Liver (tissue), 9 donors: ENCODE data around the gene TGM3. TPM values are rescaled to one million over a fixed set of nuclear protein-coding genes. Genes with fewer than 3 reads are reported as not detected.

Experiments
- DNase-seq: peaks from one replicate; pipeline ENCODE4 v3.0.0-alpha.2; 2017; ENCODE audit warnings: low spot score
- H3K27ac ChIP-seq, 2 donors: one replicate each; pipeline ENCODE4 v1.7.0; 2013; ENCODE audit warnings: inconsistent platforms in 2 of 2, low read length in 2 of 2, control low read depth in 1 of 2, low read depth in 1 of 2, mild to moderate bottlenecking in 1 of 2
- H3K27me3 ChIP-seq, 4 donors: one replicate each; pipeline versions ENCODE4 v1.6.1 to v1.7.0; 2013; ENCODE audit warnings: low read length in 3 of 4, inconsistent platforms in 1 of 4, mild to moderate bottlenecking in 1 of 4, moderate library complexity in 1 of 4; ENCODE audit not compliant: control insufficient read depth in 4 of 4, insufficient read depth in 4 of 4
- H3K36me3 ChIP-seq, 4 donors: one replicate each; pipeline versions ENCODE4 v1.6.1 to v1.7.0; 2013; ENCODE audit warnings: low read length in 3 of 4, mild to moderate bottlenecking in 3 of 4, low read depth in 1 of 4, moderate library complexity in 1 of 4; ENCODE audit not compliant: control insufficient read depth in 4 of 4, insufficient read depth in 3 of 4
- H3K4me1 ChIP-seq, 4 donors: one replicate each; pipeline versions ENCODE4 v1.6.1 to v1.7.0; 2013; ENCODE audit warnings: low read length in 3 of 4, mild to moderate bottlenecking in 3 of 4, moderate library complexity in 1 of 4; ENCODE audit not compliant: control insufficient read depth in 4 of 4, insufficient read depth in 4 of 4
- H3K4me3 ChIP-seq, 3 donors: one replicate each; pipeline versions ENCODE4 v1.6.1 to v1.7.0; 2013; ENCODE audit warnings: low read length in 3 of 3, control low read depth in 1 of 3, low read depth in 1 of 3, mild to moderate bottlenecking in 1 of 3
- H3K9ac ChIP-seq, 2 donors: one replicate each; pipeline ENCODE4 v1.7.0; 2013; ENCODE audit warnings: low read length in 2 of 2, mild to moderate bottlenecking in 2 of 2, moderate library complexity in 2 of 2, control low read depth in 1 of 2, low read depth in 1 of 2
- H3K9me3 ChIP-seq, 4 donors: one replicate each; pipeline versions ENCODE4 v1.6.1 to v1.7.0; 2013; ENCODE audit warnings: low read length in 3 of 4; ENCODE audit not compliant: control insufficient read depth in 4 of 4
- CTCF ChIP-seq: fragments of 150-350 bp; IDR thresholded peaks from 2 replicates; pipeline ENCODE4 v1.5.1; 2017; ENCODE audit warnings: improper control_type of control experiment, low read depth, low read length; ENCODE audit not compliant: missing input control
- EGR1 ChIP-seq, 2 donors: IDR thresholded peaks; 2 replicates each; pipeline ENCODE4 v1.6.1; 2016 to 2018; ENCODE audit warnings: antibody characterized with exemption in 2 of 2, low read depth in 2 of 2
- FOXA1 ChIP-seq: IDR thresholded peaks from 2 replicates; pipeline ENCODE4 v1.6.1; 2016; ENCODE audit warnings: antibody characterized with exemption
- FOXA2 ChIP-seq: IDR thresholded peaks from 2 replicates; pipeline ENCODE4 v1.6.1; 2016; ENCODE audit warnings: antibody characterized with exemption
- GABPA ChIP-seq, 2 donors: IDR thresholded peaks in 1 of 2; conservative IDR thresholded peaks in 1 of 2; 2 replicates each; pipeline ENCODE4 v1.6.1; 2016; ENCODE audit warnings: antibody characterized with exemption in 2 of 2, mild to moderate bottlenecking in 1 of 2, moderate library complexity in 1 of 2
- HNF4A ChIP-seq, 2 donors: conservative IDR thresholded peaks; 2 replicates each; pipeline ENCODE4 v1.6.1; 2016; ENCODE audit warnings: antibody characterized with exemption in 2 of 2, mild to moderate bottlenecking in 2 of 2
- HNF4G ChIP-seq: IDR thresholded peaks from 2 replicates; pipeline ENCODE4 v1.6.1; 2016; ENCODE audit warnings: antibody characterized with exemption
- JUND ChIP-seq, 2 donors: IDR thresholded peaks; 2 replicates each; pipeline ENCODE4 v1.6.1; 2016; ENCODE audit warnings: antibody characterized with exemption in 2 of 2
- MAX ChIP-seq: IDR thresholded peaks from 2 replicates; pipeline ENCODE4 v1.6.1; 2016; ENCODE audit warnings: antibody characterized with exemption
- NR2F2 ChIP-seq: IDR thresholded peaks from 2 replicates; pipeline ENCODE4 v1.6.1; 2016; ENCODE audit warnings: antibody characterized with exemption
- RAD21 ChIP-seq, 2 donors: IDR thresholded peaks; 2 replicates each; pipeline ENCODE4 v1.6.1; 2016; ENCODE audit warnings: antibody characterized with exemption in 2 of 2, mild to moderate bottlenecking in 2 of 2
- RXRA ChIP-seq, 2 donors: IDR thresholded peaks; 2 replicates each; pipeline ENCODE4 v1.6.1; 2017 to 2018; ENCODE audit warnings: antibody characterized with exemption in 2 of 2, mild to moderate bottlenecking in 1 of 2
- SP1 ChIP-seq: IDR thresholded peaks from 2 replicates; pipeline ENCODE4 v1.6.1; 2018; ENCODE audit warnings: antibody characterized with exemption, mild to moderate bottlenecking
- TAF1 ChIP-seq: conservative IDR thresholded peaks from 2 replicates; pipeline ENCODE4 v1.6.1; 2016; ENCODE audit warnings: antibody characterized with exemption, mild to moderate bottlenecking
- YY1 ChIP-seq: IDR thresholded peaks from 2 replicates; pipeline ENCODE4 v1.6.1; 2016; ENCODE audit warnings: antibody characterized with exemption, mild to moderate bottlenecking
- WGBS: extraction: QIAGEN DNeasy Blood & Tissue Kit; methylation state at CpG from one replicate; pipeline ENCODE4 v1.1.7; 2013; 5-methylcytosine and 5-hydroxymethylcytosine counted together
- polyA plus RNA-seq, 2 donors: library from polyadenylated mRNA; stranded (reverse) in 1 of 2; unstranded in 1 of 2; fragments of 200-250 nt in 1 of 2; fragments of >200 nt in 1 of 2; fragmentation: Nextera tagmentation in 1 of 2; extraction: Ambion mirVana in 1 of 2; gene quantifications; one replicate each; pipeline versions ENCODE4 v1.2.1 to v1.2.3, GENCODE V29; 2013 to 2015
- total RNA-seq, 2 donors: library from RNA; depleted of rRNA; stranded (reverse); fragments of >200 nt; gene quantifications; one replicate each; pipeline ENCODE4 v1.2.3, GENCODE V29; 2014
- TF ChIP-seq, protein P1 (sequence below): IDR thresholded peaks from 2 replicates; pipeline ENCODE4 v1.6.1; 2016; ENCODE audit warnings: antibody characterized with exemption, mild to moderate bottlenecking
- TF ChIP-seq, protein P2 (sequence below): IDR thresholded peaks from 2 replicates; pipeline ENCODE4 v1.6.1; 2016; ENCODE audit warnings: antibody characterized with exemption
- TF ChIP-seq, protein P3 (sequence below): IDR thresholded peaks from 2 replicates; pipeline ENCODE4 v1.6.1; 2016; ENCODE audit warnings: antibody characterized with exemption
- donor health status: healthy.
- donor health status: healthy.
- donor health status: healthy.
- donor health status: healthy.
- donor health status: healthy.

TGM3 gene
- total and polyA plus RNA-seq, 4 donors: 0.05 to 0.28 (median 0.08) TPM; not detected in 1

- WGBS: 94% methylated on average over 3 of the region's 3 CpGs
These were observed 8.3 kb upstream of the TGM3 start for GRCh38 chr20:2287504-2287903.

More at GRCh38 chr20:2287504-2287903, 8.3 kb upstream of the TGM3 start:
- no peaks in the 10 kb centered on the region for H3K27me3 ChIP-seq
- no peak overlapping the region for H3K9ac ChIP-seq
- no peaks in the 10 kb centered on the region for H3K36me3 ChIP-seq
- H3K27ac ChIP-seq: no peak overlapping the region
- H3K4me1 ChIP-seq: no peaks in the 10 kb centered on the region
- TF ChIP-seq, protein P1, sequence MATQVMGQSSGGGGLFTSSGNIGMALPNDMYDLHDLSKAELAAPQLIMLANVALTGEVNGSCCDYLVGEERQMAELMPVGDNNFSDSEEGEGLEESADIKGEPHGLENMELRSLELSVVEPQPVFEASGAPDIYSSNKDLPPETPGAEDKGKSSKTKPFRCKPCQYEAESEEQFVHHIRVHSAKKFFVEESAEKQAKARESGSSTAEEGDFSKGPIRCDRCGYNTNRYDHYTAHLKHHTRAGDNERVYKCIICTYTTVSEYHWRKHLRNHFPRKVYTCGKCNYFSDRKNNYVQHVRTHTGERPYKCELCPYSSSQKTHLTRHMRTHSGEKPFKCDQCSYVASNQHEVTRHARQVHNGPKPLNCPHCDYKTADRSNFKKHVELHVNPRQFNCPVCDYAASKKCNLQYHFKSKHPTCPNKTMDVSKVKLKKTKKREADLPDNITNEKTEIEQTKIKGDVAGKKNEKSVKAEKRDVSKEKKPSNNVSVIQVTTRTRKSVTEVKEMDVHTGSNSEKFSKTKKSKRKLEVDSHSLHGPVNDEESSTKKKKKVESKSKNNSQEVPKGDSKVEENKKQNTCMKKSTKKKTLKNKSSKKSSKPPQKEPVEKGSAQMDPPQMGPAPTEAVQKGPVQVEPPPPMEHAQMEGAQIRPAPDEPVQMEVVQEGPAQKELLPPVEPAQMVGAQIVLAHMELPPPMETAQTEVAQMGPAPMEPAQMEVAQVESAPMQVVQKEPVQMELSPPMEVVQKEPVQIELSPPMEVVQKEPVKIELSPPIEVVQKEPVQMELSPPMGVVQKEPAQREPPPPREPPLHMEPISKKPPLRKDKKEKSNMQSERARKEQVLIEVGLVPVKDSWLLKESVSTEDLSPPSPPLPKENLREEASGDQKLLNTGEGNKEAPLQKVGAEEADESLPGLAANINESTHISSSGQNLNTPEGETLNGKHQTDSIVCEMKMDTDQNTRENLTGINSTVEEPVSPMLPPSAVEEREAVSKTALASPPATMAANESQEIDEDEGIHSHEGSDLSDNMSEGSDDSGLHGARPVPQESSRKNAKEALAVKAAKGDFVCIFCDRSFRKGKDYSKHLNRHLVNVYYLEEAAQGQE: no peak
- TF ChIP-seq CTCF (no peak), JUND (IDR thresholded peaks at IDR 0.05) (no peak), FOXA2 (no peak), HNF4G (no peak), GABPA (IDR thresholded peaks at IDR 0.05 in 1 of 2, conservative IDR thresholded peaks at IDR 0.05 in 1 of 2) (no peak), YY1 (no peak), SP1 (no peak), EGR1 (IDR thresholded peaks at IDR 0.05; ENCODE audit: low read depth in 2 of 2) (no peak), FOXA1 (no peak), TAF1 (no peak), NR2F2 (no peak), HNF4A (conservative IDR thresholded peaks at IDR 0.05) (no peak), MAX (no peak), RXRA (IDR thresholded peaks at IDR 0.05) (no peak), RAD21 (IDR thresholded peaks at IDR 0.05) (no peak)
- TF ChIP-seq, protein P2, sequence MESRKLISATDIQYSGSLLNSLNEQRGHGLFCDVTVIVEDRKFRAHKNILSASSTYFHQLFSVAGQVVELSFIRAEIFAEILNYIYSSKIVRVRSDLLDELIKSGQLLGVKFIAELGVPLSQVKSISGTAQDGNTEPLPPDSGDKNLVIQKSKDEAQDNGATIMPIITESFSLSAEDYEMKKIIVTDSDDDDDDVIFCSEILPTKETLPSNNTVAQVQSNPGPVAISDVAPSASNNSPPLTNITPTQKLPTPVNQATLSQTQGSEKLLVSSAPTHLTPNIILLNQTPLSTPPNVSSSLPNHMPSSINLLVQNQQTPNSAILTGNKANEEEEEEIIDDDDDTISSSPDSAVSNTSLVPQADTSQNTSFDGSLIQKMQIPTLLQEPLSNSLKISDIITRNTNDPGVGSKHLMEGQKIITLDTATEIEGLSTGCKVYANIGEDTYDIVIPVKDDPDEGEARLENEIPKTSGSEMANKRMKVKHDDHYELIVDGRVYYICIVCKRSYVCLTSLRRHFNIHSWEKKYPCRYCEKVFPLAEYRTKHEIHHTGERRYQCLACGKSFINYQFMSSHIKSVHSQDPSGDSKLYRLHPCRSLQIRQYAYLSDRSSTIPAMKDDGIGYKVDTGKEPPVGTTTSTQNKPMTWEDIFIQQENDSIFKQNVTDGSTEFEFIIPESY: no peak
- TF ChIP-seq, protein P3, sequence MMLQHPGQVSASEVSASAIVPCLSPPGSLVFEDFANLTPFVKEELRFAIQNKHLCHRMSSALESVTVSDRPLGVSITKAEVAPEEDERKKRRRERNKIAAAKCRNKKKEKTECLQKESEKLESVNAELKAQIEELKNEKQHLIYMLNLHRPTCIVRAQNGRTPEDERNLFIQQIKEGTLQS: no peak
- H3K9me3 ChIP-seq: no peaks in the 10 kb centered on the region
- DNase-seq: no peak
- H3K4me3 ChIP-seq: no peak overlapping the region
